WTC11 (cell line): ENCODE measurements around the gene NAXD. TPM values are rescaled to one million over a fixed set of nuclear protein-coding genes. Genes with fewer than 3 reads are reported as not detected.
A peak's percentile ranks its signal among the peaks of the same experiment; 100 is the strongest.
"Not testable (repeated sequence)": the region's sequence is repeated elsewhere in the genome, so short reads cannot be mapped to it uniquely, and the experiment has no call there.

Experiments
- ATAC-seq: fragments of 200-7000 bp; cut with Tn5 transposase; 2 replicates; pipeline ENCODE4 v1.10.0; 2021; ENCODE audit warnings: mild to moderate bottlenecking, moderate library complexity
- CTCF ChIA-PET: fragments of 300-600 bp; sonication (Branson Sonifier 250); formaldehyde crosslinking; loops from one replicate; lab custom pipeline; 2021; ENCODE audit warnings: antibody characterized with exemption; lab: Charles Lee
- POLR2A ChIA-PET: fragments of 350-600 bp; sonication (Branson Sonifier 250); formaldehyde crosslinking; loops from one replicate; lab custom pipeline; 2021; ENCODE audit warnings: antibody characterized with exemption; lab: Charles Lee
- DNase-seq: peaks from one replicate; pipeline ENCODE4 v3.0.0; 2021; ENCODE audit warnings: low spot score
- H3K27ac Mint-ChIP-seq: 2 replicates; pipeline ENCODE4 v1.8.0; 2021; ENCODE audit warnings: mixed read lengths
- H3K27me3 Mint-ChIP-seq: 2 replicates; pipeline ENCODE4 v1.8.0; 2021; ENCODE audit warnings: low read depth, mild to moderate bottlenecking, moderate library complexity, mixed read lengths
- H3K36me3 Mint-ChIP-seq: 2 replicates; pipeline ENCODE4 v1.8.0; 2021; ENCODE audit warnings: mixed read lengths
- H3K4me1 Mint-ChIP-seq: 2 replicates; pipeline ENCODE4 v1.8.0; 2022; ENCODE audit warnings: mixed read lengths
- H3K4me3 Mint-ChIP-seq: 2 replicates; pipeline ENCODE4 v1.8.0; 2021; ENCODE audit warnings: mild to moderate bottlenecking, moderate library complexity, mixed read lengths
- H3K9me3 Mint-ChIP-seq: 2 replicates; pipeline ENCODE4 v1.8.0; 2021; ENCODE audit warnings: mixed read lengths
- ETV6 ChIP-seq: sonication (generic); formaldehyde crosslinking; IDR thresholded peaks from 2 replicates; pipeline ENCODE4 v1.8.1; 2022; ENCODE audit warnings: mild to moderate bottlenecking, missing genetic modification reagents
- GABPB1 ChIP-seq: sonication (generic); formaldehyde crosslinking; IDR thresholded peaks from 2 replicates; pipeline ENCODE4 v1.8.1; 2023; ENCODE audit warnings: mild to moderate bottlenecking, missing genetic modification reagents
- JUN ChIP-seq: sonication (generic); formaldehyde crosslinking; IDR thresholded peaks from 2 replicates; pipeline ENCODE4 v1.8.0; 2023; ENCODE audit warnings: mild to moderate bottlenecking, missing genetic modification reagents
- NFE2L1 ChIP-seq: sonication (generic); formaldehyde crosslinking; IDR thresholded peaks from 2 replicates; pipeline ENCODE4 v1.8.1; 2023; ENCODE audit warnings: missing genetic modification reagents
- PRRX2 ChIP-seq: fragments of 250-450 bp; sonication (Bioruptor Pico); IDR thresholded peaks from 2 replicates; pipeline ENCODE4 v1.8.0; 2021; ENCODE audit warnings: mild to moderate bottlenecking
- RELA ChIP-seq: sonication (generic); formaldehyde crosslinking; IDR thresholded peaks from 2 replicates; pipeline ENCODE4 v1.8.1; 2022; ENCODE audit warnings: missing genetic modification reagents, mild to moderate bottlenecking, borderline replicate concordance
- SOX15 ChIP-seq: fragments of 250-450 bp; sonication (Bioruptor Pico); IDR thresholded peaks from 2 replicates; pipeline ENCODE4 v1.9.0; 2021; ENCODE audit warnings: mild to moderate bottlenecking
- TCF7 ChIP-seq: sonication (generic); formaldehyde crosslinking; IDR thresholded peaks from 2 replicates; pipeline ENCODE4 v1.8.0; 2022; ENCODE audit warnings: mild to moderate bottlenecking, low read depth, missing genetic modification reagents, moderate library complexity
- TEAD1 ChIP-seq: sonication (generic); formaldehyde crosslinking; IDR thresholded peaks from 2 replicates; pipeline ENCODE4 v1.8.0; 2022; ENCODE audit warnings: mild to moderate bottlenecking, missing genetic modification reagents
- ZNF219 ChIP-seq: sonication (generic); formaldehyde crosslinking; IDR thresholded peaks from 2 replicates; pipeline ENCODE4 v1.8.0; 2023; ENCODE audit warnings: missing genetic modification reagents, mild to moderate bottlenecking, borderline replicate concordance
- ZNF263 ChIP-seq: sonication (generic); formaldehyde crosslinking; IDR thresholded peaks from 2 replicates; pipeline ENCODE4 v1.8.1; 2022; ENCODE audit warnings: low read depth, mild to moderate bottlenecking, moderate library complexity, missing genetic modification reagents
- ZNF317 ChIP-seq: sonication (generic); formaldehyde crosslinking; IDR thresholded peaks from 2 replicates; pipeline ENCODE4 v1.8.1; 2023; ENCODE audit warnings: low read depth, mild to moderate bottlenecking, moderate library complexity, missing genetic modification reagents, borderline replicate concordance
- ZNF423 ChIP-seq: fragments of 250-450 bp; sonication (Bioruptor Pico); IDR thresholded peaks from 2 replicates; pipeline ENCODE4 v2.1.2; 2022; ENCODE audit warnings: mild to moderate bottlenecking, moderate library complexity
- total RNA-seq: library from RNA; stranded (reverse); gene quantifications from 3 replicates; pipeline ENCODE4 v1.2.3, GENCODE V29; 2021
- TF ChIP-seq, protein P1 (sequence below): sonication (generic); formaldehyde crosslinking; IDR thresholded peaks from 2 replicates; pipeline ENCODE4 v1.8.1; 2022; ENCODE audit warnings: missing genetic modification reagents, borderline replicate concordance
- TF ChIP-seq, protein P2 (sequence below): sonication (generic); formaldehyde crosslinking; IDR thresholded peaks from 2 replicates; pipeline ENCODE4 v1.8.1; 2022; ENCODE audit warnings: mild to moderate bottlenecking, missing genetic modification reagents, moderate library complexity, borderline replicate concordance
- TF ChIP-seq, protein P3 (sequence below): sonication (generic); formaldehyde crosslinking; IDR thresholded peaks from 2 replicates; pipeline ENCODE4 v1.8.1; 2023; ENCODE audit warnings: mild to moderate bottlenecking, missing genetic modification reagents, moderate library complexity
- TF ChIP-seq, protein P4 (sequence below): sonication (generic); formaldehyde crosslinking; IDR thresholded peaks from 2 replicates; pipeline ENCODE4 v1.8.1; 2023; ENCODE audit warnings: mild to moderate bottlenecking, missing genetic modification reagents
- TF ChIP-seq, protein P5 (sequence below): fragments of 250-450 bp; sonication (Bioruptor Pico); IDR thresholded peaks from 2 replicates; pipeline ENCODE4 v1.9.0; 2021; ENCODE audit warnings: mild to moderate bottlenecking
- TF ChIP-seq, protein P6 (sequence below): fragments of 250-450 bp; sonication (Bioruptor Pico); IDR thresholded peaks from 2 replicates; pipeline ENCODE4 v1.9.0; 2021; ENCODE audit warnings: mild to moderate bottlenecking

Gene NAXD
- total RNA-seq, 1 experiment from 2014 or later, result 29.3 TPM

DNA sequence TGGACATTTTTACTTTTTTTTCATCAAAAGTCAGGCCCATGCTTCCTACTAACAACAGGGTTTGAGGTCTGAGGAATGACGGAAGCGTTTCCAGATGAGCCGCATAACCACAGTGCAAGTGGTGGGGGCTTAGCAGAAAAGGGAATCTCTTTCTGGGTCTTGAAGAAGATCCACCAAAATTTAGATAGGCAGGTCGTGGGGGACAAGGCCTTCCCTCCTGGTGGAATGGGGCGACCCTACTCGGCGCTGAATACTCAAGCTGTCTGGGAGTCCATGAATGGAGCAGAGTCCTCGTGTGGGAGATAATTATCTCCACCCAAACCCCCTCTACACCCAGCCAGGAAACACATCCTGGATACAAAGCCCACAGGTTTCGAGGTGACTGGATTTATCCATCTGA lies 53.7 kb downstream of the NAXD start:
- H3K4me1 Mint-ChIP-seq, result peaks cover 7% of the 10 kb centered on the region
- ATAC-seq (no peak), DNase-seq (no peak)
- ChIA-PET POLR2A (no interaction called here), CTCF (interaction anchor here (1.1 kb wide), 1 partner anchor 12 kb away, joined by 3 read pairs; no protein-coding TSS in a partner anchor)
- peaks cover 31% of the 10 kb centered on the region for H3K9me3 Mint-ChIP-seq
- H3K36me3 Mint-ChIP-seq, result peaks cover 82% of the 10 kb centered on the region
- no peaks in the 10 kb centered on the region; the same call in 1 of the 2 replicates for H3K27me3 Mint-ChIP-seq
- no peak overlapping the region for H3K27ac Mint-ChIP-seq
- TF ChIP-seq, protein P1, sequence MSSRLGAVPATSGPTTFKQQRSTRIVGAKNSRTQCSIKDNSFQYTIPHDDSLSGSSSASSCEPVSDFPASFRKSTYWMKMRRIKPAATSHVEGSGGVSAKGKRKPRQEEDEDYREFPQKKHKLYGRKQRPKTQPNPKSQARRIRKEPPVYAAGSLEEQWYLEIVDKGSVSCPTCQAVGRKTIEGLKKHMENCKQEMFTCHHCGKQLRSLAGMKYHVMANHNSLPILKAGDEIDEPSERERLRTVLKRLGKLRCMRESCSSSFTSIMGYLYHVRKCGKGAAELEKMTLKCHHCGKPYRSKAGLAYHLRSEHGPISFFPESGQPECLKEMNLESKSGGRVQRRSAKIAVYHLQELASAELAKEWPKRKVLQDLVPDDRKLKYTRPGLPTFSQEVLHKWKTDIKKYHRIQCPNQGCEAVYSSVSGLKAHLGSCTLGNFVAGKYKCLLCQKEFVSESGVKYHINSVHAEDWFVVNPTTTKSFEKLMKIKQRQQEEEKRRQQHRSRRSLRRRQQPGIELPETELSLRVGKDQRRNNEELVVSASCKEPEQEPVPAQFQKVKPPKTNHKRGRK (CRISPR knock-in tag), result no peak
- TF ChIP-seq, protein P2, sequence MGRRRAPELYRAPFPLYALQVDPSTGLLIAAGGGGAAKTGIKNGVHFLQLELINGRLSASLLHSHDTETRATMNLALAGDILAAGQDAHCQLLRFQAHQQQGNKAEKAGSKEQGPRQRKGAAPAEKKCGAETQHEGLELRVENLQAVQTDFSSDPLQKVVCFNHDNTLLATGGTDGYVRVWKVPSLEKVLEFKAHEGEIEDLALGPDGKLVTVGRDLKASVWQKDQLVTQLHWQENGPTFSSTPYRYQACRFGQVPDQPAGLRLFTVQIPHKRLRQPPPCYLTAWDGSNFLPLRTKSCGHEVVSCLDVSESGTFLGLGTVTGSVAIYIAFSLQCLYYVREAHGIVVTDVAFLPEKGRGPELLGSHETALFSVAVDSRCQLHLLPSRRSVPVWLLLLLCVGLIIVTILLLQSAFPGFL (CRISPR knock-in tag), result no peak
- no peak for TF ChIP-seq NFE2L1 (CRISPR knock-in tag)
- no peak for TF ChIP-seq TCF7 (CRISPR knock-in tag)
- TF ChIP-seq, all 79 proteins: peak for 0
- no peak overlapping the region for H3K4me3 Mint-ChIP-seq

DNA sequence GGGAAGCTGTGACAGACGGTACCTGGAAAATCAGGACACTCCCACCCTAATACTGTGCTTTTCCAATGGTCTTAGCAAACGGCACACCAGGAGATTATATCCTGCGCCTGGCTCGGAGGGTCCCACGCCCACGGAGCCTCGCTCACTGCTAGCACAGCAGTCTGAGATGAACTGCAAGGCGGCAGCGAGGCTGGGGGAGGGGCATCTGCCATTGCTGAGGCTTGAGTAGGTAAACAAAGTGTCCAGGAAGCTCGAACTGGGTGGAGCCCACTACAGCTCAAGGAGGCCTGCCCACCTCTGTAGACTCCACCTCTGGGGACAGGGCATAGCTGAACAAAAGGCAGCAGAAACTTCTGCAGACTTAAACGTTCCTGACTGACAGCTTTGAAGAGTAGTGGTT lies 54.5 kb downstream of the NAXD start:
- peaks cover 86% of the 10 kb centered on the region for H3K36me3 Mint-ChIP-seq
- CTCF ChIA-PET, H3K4me3 Mint-ChIP-seq, DNase-seq, ATAC-seq, POLR2A ChIA-PET, H3K27ac Mint-ChIP-seq, H3K27me3 Mint-ChIP-seq, H3K4me1 Mint-ChIP-seq: not testable (repeated sequence)
- TF ChIP-seq ZNF317, result 0 out of 2 replicates have a peak, but pooled peaks have one; percentile 3
- H3K9me3 Mint-ChIP-seq, result peaks cover 31% of the 10 kb centered on the region

DNA sequence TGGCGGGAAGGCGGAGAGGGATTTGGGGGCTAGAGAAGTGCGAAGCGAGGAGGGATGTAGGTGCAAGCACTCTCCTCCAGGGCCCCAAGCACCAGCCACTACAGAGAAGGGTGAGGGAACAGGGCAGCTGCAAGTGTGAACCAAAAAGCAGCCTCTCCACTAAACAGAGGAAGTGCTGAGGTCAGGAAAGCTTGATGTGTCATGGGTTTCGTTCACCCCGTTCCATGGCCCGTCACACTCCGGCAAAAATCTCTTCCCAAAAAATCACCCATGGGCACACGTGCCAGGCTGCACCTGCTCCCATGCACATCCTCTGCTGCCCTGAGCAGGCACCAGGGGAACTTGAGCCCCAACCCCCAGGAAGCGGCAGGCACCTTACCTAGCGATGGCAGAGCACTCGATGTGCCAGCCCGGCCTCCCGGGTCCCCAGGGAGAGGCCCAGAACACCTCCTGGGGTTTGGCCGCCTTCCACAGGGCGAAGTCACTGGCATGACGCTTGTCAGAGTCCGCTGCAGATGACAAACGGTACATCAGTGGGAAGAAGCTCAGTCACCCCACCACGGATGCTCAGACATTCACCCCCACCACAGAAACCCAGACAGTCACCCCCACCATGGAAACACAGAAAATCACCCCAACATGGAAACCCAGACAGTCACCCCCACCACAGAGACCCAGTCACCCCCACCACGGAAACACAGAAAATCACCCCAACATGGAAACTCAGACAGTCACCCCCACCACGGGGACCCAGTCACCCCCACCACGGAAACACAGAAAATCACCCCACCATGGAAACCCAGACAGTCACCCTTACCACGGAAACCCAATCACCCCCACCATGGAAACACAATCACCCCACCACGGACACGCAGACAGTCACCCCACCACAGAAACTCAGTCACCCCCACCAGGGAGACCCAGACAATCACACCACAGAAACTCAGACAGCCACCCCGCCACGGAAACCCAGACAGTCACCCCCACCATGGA lies 61.5 kb downstream of the NAXD start:
- TF ChIP-seq, protein P3, sequence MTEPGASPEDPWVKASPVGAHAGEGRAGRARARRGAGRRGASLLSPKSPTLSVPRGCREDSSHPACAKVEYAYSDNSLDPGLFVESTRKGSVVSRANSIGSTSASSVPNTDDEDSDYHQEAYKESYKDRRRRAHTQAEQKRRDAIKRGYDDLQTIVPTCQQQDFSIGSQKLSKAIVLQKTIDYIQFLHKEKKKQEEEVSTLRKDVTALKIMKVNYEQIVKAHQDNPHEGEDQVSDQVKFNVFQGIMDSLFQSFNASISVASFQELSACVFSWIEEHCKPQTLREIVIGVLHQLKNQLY (CRISPR knock-in tag), result no peak
- TF ChIP-seq ZNF423 (CRISPR knock-in tag), result no peak
- TF ChIP-seq, protein P4, sequence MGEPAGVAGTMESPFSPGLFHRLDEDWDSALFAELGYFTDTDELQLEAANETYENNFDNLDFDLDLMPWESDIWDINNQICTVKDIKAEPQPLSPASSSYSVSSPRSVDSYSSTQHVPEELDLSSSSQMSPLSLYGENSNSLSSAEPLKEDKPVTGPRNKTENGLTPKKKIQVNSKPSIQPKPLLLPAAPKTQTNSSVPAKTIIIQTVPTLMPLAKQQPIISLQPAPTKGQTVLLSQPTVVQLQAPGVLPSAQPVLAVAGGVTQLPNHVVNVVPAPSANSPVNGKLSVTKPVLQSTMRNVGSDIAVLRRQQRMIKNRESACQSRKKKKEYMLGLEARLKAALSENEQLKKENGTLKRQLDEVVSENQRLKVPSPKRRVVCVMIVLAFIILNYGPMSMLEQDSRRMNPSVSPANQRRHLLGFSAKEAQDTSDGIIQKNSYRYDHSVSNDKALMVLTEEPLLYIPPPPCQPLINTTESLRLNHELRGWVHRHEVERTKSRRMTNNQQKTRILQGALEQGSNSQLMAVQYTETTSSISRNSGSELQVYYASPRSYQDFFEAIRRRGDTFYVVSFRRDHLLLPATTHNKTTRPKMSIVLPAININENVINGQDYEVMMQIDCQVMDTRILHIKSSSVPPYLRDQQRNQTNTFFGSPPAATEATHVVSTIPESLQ (CRISPR knock-in tag), result no peak
- TF ChIP-seq, protein P5, sequence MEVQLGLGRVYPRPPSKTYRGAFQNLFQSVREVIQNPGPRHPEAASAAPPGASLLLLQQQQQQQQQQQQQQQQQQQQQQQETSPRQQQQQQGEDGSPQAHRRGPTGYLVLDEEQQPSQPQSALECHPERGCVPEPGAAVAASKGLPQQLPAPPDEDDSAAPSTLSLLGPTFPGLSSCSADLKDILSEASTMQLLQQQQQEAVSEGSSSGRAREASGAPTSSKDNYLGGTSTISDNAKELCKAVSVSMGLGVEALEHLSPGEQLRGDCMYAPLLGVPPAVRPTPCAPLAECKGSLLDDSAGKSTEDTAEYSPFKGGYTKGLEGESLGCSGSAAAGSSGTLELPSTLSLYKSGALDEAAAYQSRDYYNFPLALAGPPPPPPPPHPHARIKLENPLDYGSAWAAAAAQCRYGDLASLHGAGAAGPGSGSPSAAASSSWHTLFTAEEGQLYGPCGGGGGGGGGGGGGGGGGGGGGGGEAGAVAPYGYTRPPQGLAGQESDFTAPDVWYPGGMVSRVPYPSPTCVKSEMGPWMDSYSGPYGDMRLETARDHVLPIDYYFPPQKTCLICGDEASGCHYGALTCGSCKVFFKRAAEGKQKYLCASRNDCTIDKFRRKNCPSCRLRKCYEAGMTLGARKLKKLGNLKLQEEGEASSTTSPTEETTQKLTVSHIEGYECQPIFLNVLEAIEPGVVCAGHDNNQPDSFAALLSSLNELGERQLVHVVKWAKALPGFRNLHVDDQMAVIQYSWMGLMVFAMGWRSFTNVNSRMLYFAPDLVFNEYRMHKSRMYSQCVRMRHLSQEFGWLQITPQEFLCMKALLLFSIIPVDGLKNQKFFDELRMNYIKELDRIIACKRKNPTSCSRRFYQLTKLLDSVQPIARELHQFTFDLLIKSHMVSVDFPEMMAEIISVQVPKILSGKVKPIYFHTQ (CRISPR knock-in tag), result no peak
- no peak for TF ChIP-seq RELA (CRISPR knock-in tag)
- no peak for TF ChIP-seq ZNF263 (CRISPR knock-in tag)
- no peak for TF ChIP-seq GABPB1 (CRISPR knock-in tag)
- TF ChIP-seq, protein P6, sequence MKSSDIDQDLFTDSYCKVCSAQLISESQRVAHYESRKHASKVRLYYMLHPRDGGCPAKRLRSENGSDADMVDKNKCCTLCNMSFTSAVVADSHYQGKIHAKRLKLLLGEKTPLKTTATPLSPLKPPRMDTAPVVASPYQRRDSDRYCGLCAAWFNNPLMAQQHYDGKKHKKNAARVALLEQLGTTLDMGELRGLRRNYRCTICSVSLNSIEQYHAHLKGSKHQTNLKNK, result no peak
- no peak for TF ChIP-seq TEAD1 (CRISPR knock-in tag)
- TF ChIP-seq PRRX2 (CRISPR knock-in tag), result no peak
- TF ChIP-seq, protein P2 (CRISPR knock-in tag), result no peak
- no peak for TF ChIP-seq ETV6 (CRISPR knock-in tag)
- TF ChIP-seq ZNF219 (CRISPR knock-in tag), result no peak
- no peak for TF ChIP-seq SOX15 (CRISPR knock-in tag)
- TF ChIP-seq JUN, result no peak
- no peak overlapping the region for H3K4me3 Mint-ChIP-seq
- peaks cover 56% of the 10 kb centered on the region for H3K36me3 Mint-ChIP-seq
- ATAC-seq (no peak), DNase-seq (no peak)
- H3K4me1 Mint-ChIP-seq, result no peaks in the 10 kb centered on the region
- H3K9me3 Mint-ChIP-seq, result peaks cover 4% of the 10 kb centered on the region; the same call in 1 of the 2 replicates
- no peak overlapping the region for H3K27ac Mint-ChIP-seq
- ChIA-PET POLR2A (no interaction called here), CTCF (no interaction called here)
- H3K27me3 Mint-ChIP-seq, result no peaks in the 10 kb centered on the region; the same call in 1 of the 2 replicates
